LNCAP (cell line): Measurements from ENCODE around the gene HSD17B12.

Experiments used
- TF ChIP-seq, protein P1 (sequence below): fragments of 450-650 bp; IDR thresholded peaks from 2 replicates; pipeline ENCODE4 v1.5.1; 2017; ENCODE audit warnings: mild to moderate bottlenecking

The HSD17B12 gene

DNA sequence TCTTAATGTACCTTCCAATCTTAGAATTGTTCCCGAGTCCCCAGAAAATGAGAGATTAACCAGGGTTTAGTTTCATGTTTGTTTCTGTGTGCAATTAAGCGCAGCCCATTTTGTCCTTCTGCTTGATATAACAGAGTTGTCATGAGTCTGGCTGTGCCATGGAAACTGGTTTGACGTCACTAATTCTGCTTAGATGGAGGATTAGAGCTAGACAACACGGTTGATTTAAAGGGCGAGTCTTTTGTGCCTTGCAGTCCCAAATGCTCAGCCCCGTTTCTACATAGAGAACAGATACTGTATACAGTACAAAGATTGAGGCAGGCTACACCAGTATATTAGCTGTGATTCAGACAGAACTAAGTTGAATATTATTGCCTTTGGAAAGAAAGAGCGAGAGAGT lies 154.6 kb downstream of the HSD17B12 start:
- TF ChIP-seq, protein P1, sequence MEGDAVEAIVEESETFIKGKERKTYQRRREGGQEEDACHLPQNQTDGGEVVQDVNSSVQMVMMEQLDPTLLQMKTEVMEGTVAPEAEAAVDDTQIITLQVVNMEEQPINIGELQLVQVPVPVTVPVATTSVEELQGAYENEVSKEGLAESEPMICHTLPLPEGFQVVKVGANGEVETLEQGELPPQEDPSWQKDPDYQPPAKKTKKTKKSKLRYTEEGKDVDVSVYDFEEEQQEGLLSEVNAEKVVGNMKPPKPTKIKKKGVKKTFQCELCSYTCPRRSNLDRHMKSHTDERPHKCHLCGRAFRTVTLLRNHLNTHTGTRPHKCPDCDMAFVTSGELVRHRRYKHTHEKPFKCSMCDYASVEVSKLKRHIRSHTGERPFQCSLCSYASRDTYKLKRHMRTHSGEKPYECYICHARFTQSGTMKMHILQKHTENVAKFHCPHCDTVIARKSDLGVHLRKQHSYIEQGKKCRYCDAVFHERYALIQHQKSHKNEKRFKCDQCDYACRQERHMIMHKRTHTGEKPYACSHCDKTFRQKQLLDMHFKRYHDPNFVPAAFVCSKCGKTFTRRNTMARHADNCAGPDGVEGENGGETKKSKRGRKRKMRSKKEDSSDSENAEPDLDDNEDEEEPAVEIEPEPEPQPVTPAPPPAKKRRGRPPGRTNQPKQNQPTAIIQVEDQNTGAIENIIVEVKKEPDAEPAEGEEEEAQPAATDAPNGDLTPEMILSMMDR, result no peak

DNA sequence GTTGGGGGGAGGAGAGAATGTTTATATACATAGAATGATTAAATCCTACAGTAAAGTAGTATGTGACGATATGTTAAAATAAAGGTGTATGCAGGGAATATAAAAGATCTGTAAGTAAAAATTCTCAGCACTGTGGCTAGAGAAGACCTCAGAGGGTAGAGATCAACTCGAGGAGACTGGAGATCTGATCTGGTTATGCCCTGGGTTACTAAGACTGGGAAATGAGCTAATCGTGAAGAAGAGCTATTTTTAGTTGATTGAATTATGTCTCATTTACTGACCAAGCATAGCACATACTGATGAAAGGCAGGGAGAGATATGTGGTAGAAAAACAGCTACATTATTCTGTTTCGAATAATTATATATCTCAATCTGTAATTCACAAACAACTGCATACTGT lies 157.3 kb downstream of the HSD17B12 start:
- TF ChIP-seq, protein P1, result no peak

DNA sequence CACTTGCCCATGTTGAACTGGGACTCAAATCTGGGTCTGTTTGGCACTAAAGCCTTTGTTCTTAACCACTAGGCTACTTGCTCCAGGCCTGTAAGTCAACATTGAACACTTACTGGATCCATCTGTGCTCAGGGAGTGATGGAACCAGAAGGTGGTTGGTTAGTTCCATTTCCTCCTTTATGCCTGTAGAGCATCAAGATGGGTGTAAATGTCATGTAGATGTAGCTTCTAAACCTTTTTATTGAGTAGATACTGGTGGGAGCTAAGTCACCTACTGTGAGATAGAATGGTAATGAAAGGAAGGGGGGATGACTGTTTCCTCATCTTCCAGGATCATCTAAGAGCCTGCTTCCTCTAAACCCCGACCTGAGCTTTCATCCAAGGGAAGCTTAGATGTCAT lies 161.5 kb downstream of the HSD17B12 start:
- TF ChIP-seq, protein P1, result no peak

DNA sequence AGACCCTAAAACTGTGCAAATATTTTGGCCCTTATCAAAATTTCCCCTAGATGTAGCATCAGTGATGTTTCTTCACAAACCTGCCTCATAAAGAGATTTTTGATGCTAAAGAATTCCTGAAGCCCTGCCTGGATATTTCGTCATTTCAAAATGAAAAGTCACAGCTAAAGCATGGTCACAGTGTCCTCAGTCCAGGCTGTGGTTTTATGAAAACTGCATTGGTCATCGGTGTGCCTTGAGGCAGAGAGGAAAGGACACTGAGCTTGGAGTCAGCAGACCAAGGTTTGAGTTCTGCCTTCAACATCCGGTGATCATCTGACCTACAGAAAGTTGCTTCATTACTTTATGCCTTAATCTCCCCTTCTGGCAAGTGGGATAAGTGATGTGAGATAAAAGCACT lies 165.3 kb downstream of the HSD17B12 start:
- TF ChIP-seq, protein P1, result no peak

- TF ChIP-seq, protein P1, result peak; percentile 90
Observed at GRCh38 chr11:43852057-43852636, 171.6 kb downstream of the HSD17B12 start.

- TF ChIP-seq, protein P1, result no peak
Observed at GRCh38 chr11:43853781-43854180, 173.2 kb downstream of the HSD17B12 start.

DNA sequence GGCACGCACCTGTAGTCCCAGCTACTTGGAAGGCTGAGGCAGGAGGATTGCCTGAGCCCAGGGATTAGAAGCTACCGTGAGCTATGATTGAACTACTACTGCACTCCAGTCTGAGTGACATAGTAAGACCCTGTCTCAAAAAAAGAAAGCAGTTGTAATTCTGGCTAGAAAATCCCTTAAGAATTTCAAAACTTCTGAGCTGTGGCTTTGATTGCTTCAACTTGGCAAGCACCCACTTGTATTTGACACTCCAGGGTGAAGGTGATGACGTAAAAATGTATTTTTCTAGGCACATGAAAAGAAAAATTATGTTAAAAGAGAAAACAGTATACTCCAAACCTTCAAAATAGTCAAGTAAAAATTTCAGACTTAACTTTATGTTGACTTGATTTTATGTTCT lies 176.5 kb downstream of the HSD17B12 start:
- TF ChIP-seq, protein P1, result no peak

DNA sequence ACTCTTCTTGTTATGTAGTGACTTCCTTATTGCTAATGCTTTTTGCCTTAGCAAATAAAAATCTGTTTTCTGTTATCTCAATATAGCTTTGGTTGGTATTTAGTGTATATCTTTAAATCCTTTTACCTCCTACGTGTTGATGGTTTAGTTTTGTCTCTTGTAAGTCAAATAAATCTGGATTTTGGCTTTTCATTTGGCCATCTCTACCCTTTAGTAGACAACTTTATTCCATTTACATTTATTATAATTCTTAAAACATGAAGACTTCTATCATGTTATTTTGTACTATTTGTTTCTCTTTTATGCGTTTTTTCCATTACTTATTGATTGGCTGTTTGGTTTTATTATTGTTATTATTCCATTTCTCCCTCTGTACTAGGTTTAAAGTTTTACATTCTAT lies 180.6 kb downstream of the HSD17B12 start:
- TF ChIP-seq, protein P1, result no peak
